Skeletal muscle satellite cell (primary cell): Measurements from ENCODE around the gene FAM20C. TPM values are rescaled to one million over a fixed set of nuclear protein-coding genes. Genes with fewer than 3 reads are reported as not detected.

Experiments used
- H3K27me3 ChIP-seq: 2 replicates; pipeline ENCODE4 v1.7.0; 2013; ENCODE audit warnings: low read length; ENCODE audit not compliant: control insufficient read depth, insufficient read depth
- H3K36me3 ChIP-seq: 2 replicates; pipeline ENCODE4 v1.7.0; 2013; ENCODE audit warnings: mild to moderate bottlenecking, control low read depth, low read length; ENCODE audit not compliant: insufficient read depth
- H3K4me1 ChIP-seq: 2 replicates; pipeline ENCODE4 v1.7.0; 2013; ENCODE audit warnings: low read length; ENCODE audit not compliant: control insufficient read depth, insufficient read depth
- H3K4me2 ChIP-seq: 2 replicates; pipeline ENCODE4 v1.7.0; 2013; ENCODE audit warnings: mild to moderate bottlenecking, low read length
- H3K4me3 ChIP-seq: 2 replicates; pipeline ENCODE4 v1.7.0; 2013; ENCODE audit warnings: low read length
- H3K9ac ChIP-seq: 2 replicates; pipeline ENCODE4 v1.7.0; 2013; ENCODE audit warnings: mild to moderate bottlenecking, low read depth, low read length, moderate library complexity
- H3K9me3 ChIP-seq: replicated peaks from 2 replicates; pipeline ENCODE4 v1.7.0; 2013; ENCODE audit warnings: mild to moderate bottlenecking, control low read depth, low read length
- total RNA-seq: library from RNA; depleted of rRNA; stranded (reverse); fragments of >200 nt; gene quantifications from 2 replicates; pipeline ENCODE4 v1.2.3, GENCODE V29; 2012; rRNA removed

The FAM20C gene
- 26.9 and 33.2 TPM in 2 replicates for total RNA-seq

DNA sequence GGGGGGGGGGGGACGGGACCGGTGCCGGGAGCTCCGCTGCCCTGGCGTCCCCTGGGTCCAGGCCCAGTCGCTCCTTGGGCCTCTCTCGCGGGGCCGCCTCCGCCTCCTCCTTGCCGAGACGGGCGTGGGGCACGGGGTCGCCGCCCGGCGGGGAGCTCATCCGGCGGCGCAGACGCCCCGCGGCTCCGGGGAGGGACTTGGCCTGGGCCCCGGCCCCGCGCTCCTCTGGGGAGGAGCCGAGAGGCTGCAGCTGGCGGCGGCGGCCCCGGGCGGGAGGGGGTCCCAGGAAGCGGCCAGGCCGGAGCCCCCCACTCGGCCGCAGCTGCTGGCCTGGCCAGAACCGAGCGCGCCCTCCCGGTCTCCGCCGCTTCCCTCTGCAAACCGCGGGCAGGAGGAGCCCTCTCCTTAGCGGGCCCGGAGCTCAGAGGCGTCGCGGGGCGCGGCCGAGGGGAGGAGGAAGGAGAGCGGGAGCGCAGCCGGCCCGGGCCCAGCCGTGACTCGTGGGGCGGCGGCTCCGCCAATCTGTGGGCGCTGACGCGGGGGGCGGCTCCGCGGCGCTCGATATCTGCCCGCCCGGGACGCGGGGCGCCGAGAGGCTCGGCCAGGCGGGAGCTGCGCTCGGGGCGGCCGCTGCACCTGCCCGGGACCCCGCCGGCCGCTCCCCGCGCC is at the start of gene FAM20C:
Gene FAM20C, plus strand, starts transcription at position 591 of the 669 bp plus-strand sequence. CDS start 629 bp downstream, outside the sequence.
- Histone ChIP-seq H3K9ac (peak within 1 kb of the TSS; percentile 81), H3K9me3 (no peaks in the 10 kb centered on the region), H3K4me2 (peak within 1 kb of the TSS; percentile 85), H3K27me3 (peaks cover 11% of the 10 kb centered on the region), H3K4me3 (peak within 1 kb of the TSS; percentile 87), H3K4me1 (peaks cover 30% of the 10 kb centered on the region), H3K36me3 (peaks cover 20% of the 10 kb centered on the region)

DNA sequence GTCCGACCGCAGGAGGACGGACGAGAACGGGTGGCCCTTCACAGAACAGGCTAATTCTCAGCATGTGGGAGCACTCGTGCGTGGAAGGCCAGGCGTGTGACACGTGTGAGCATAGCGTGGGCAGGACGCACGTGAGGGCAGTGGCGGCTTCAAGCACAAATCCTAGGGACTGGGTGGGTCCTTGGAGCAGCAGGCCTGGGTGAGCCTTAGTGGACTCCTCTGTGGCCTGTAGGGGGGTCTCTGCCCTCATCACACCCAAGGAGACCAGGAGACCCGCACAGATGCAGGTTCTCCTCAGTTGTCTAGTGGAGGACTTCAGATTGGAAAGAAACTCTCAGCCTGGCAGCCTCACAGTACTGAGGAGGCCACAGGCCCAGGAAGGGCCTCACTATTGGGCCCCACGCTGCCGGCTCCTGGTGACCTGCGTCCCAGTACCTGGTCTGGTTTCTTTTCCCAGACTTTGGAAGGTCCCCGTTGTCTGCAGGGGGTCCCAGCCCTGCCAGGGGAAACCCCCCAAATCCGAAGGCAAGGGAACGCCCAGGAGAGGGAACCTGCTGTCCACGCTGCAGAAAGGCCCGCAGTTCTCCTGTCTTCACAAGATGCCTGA is 49.1 kb upstream of the FAM20C start:
- H3K27me3 ChIP-seq: peaks cover 22% of the 10 kb centered on the region
- no peak overlapping the region for H3K4me2 ChIP-seq
- no peaks in the 10 kb centered on the region for H3K9me3 ChIP-seq
- no peak overlapping the region for H3K4me3 ChIP-seq
- H3K9ac ChIP-seq: no peak overlapping the region
- no peaks in the 10 kb centered on the region for H3K36me3 ChIP-seq
- H3K4me1 ChIP-seq: no peaks in the 10 kb centered on the region

DNA sequence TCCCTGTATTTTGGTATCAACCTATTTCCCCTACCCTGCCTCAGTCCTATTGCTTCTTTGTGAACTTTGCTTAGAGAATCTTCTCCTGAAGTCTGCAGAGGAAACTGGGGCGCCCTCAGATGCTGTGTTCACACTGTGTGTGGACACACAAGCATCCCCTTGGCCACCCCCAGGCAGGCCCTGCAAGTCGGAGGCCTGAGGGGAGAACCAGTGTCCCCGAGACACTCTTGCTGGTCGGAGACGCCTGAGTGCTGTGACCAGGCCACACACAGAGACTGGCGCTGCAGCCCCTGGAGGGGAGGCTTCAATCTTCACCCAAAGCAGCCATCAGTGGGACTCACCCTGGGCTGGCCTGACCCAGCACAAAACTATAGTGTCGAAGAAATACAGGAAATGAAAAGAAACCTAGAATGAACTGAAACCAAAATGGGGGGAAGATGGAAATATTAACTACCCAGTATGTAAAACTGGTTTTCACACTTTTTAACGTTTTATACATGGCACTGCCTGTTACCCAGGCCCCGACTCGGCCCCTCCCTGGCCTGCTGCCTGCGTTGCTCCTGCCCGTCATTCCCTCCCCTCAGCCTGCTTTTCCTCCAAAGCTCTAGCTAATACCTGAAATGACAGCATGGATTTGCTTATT is 48.4 kb upstream of the FAM20C start:
- Histone ChIP-seq H3K27me3 (peaks cover 16% of the 10 kb centered on the region), H3K9me3 (no peaks in the 10 kb centered on the region), H3K4me3 (no peak overlapping the region), H3K36me3 (no peaks in the 10 kb centered on the region), H3K4me1 (no peaks in the 10 kb centered on the region), H3K9ac (no peak overlapping the region), H3K4me2 (no peak overlapping the region)

DNA sequence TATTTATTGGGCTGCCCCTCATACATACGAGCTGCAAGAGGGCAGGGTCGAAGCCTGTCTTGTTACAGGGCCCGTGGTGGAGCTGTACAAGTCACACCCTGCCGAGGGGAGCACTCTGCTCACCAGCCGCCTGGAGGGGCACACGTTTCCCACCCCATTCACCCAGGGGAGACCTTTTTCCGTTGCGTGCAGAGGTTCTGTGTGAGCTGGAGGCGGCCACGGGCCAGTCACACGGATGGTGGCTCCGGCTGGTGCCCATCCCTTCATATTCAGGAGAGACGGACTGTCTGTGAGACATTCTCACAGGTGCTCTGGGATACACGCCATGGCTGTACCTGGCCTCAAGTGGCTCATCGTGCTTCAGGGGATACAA is 47.9 kb upstream of the FAM20C start:
- H3K9ac ChIP-seq: no peak overlapping the region
- no peaks in the 10 kb centered on the region for H3K9me3 ChIP-seq
- H3K4me2 ChIP-seq: no peak overlapping the region
- H3K4me3 ChIP-seq: no peak overlapping the region
- H3K4me1 ChIP-seq: no peaks in the 10 kb centered on the region
- H3K36me3 ChIP-seq: no peaks in the 10 kb centered on the region
- H3K27me3 ChIP-seq: peaks cover 10% of the 10 kb centered on the region

DNA sequence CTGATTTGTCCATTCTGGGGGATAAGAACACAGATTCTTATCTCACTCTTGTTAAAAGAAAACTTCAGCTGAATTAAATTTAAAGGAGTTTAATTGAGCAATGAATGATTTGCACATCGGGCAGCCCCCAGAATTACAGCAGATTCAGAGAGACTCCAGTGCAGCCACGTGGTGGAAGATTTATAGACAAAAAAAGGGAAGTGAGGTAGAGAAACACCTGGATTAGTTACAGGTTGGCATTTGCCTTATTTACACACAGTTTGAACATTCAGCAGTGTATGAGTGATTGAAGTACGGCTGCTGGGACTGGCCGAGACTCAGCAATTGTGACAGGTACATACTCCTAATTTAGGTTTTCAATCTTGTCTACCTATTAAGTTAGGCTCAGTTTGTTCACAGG is 46.5 kb upstream of the FAM20C start:
- Histone ChIP-seq H3K4me1 (peaks cover 12% of the 10 kb centered on the region), H3K27me3 (peaks cover 4% of the 10 kb centered on the region)

DNA sequence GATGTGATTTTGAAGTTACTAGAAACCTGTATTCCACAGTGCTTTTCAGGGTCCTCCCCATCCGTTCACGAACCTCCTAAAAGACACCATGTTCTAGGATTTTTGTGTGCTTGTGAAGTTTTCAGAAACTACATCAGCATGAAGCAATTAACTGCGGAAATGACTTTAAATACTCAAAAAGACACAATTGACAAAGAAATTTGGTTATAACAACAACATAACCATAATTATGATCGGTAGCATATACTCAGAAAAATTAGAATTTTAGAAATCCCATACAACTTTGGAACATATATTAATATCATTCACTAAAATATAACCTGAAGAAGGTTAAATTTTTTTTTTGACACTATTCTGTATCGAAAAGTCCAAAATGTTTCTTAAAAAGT is 43.8 kb upstream of the FAM20C start:
- H3K9ac ChIP-seq: peak overlapping the region; percentile 88
- peaks cover 12% of the 10 kb centered on the region for H3K4me1 ChIP-seq
- H3K9me3 ChIP-seq: no peaks in the 10 kb centered on the region
- peak overlapping the region; percentile 88 for H3K4me2 ChIP-seq
- H3K36me3 ChIP-seq: no peaks in the 10 kb centered on the region
- H3K27me3 ChIP-seq: no peaks in the 10 kb centered on the region
- H3K4me3 ChIP-seq: peak overlapping the region; percentile 80

More for the DNA sequence above, 46.5 kb upstream of the FAM20C start:
- Histone ChIP-seq H3K9me3 (no peaks in the 10 kb centered on the region), H3K4me2 (no peak overlapping the region), H3K4me3 (no peak overlapping the region), H3K9ac (no peak overlapping the region), H3K36me3 (no peaks in the 10 kb centered on the region)

DNA sequence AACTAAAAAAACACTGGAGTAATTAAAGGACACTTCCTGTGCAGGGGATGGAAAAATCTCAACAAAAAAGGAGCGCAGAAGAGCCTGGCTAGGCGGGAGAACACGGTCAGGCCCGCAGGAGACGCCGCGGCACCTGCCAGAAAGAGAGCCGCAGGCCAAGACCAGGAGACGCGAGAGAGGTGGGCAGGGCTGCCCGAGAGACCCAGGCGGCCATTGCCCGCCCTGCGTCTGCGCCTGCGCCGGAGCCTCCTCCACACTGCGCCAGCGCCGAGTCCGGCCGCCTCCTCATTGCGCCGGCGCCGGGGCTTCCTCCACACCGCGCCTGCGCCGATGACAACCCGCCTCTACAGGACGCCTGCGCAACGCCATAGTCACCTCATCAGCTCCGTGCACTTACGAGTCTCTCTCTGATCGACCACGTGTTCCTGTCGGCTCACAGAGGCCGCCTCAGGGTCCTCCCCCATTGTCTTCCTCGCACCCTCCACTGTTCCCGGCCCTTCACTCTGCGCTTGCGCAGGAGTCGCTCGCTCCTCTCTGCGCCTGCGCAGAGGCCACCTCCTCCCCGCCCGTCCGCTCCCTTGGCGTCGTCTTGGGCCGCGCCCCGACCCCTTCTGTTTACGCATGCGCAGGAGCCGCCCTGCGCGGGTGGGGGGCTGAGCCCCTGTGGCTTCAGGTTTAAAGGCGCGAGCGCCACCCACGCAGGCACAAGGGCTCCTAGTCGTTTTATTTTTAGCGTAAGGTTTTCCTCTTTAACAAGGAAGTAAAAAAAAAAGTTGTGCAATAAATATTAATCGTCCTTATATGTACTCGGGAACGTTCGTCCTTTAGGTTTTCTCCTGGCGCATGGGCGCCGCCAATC is 43.2 kb upstream of the FAM20C start:
- Histone ChIP-seq H3K9ac (peak overlapping the region; percentile 88), H3K27me3 (no peaks in the 10 kb centered on the region), H3K4me1 (peaks cover 12% of the 10 kb centered on the region), H3K4me2 (peak overlapping the region; percentile 88), H3K9me3 (no peaks in the 10 kb centered on the region), H3K36me3 (no peaks in the 10 kb centered on the region), H3K4me3 (peak overlapping the region; percentile 80)

DNA sequence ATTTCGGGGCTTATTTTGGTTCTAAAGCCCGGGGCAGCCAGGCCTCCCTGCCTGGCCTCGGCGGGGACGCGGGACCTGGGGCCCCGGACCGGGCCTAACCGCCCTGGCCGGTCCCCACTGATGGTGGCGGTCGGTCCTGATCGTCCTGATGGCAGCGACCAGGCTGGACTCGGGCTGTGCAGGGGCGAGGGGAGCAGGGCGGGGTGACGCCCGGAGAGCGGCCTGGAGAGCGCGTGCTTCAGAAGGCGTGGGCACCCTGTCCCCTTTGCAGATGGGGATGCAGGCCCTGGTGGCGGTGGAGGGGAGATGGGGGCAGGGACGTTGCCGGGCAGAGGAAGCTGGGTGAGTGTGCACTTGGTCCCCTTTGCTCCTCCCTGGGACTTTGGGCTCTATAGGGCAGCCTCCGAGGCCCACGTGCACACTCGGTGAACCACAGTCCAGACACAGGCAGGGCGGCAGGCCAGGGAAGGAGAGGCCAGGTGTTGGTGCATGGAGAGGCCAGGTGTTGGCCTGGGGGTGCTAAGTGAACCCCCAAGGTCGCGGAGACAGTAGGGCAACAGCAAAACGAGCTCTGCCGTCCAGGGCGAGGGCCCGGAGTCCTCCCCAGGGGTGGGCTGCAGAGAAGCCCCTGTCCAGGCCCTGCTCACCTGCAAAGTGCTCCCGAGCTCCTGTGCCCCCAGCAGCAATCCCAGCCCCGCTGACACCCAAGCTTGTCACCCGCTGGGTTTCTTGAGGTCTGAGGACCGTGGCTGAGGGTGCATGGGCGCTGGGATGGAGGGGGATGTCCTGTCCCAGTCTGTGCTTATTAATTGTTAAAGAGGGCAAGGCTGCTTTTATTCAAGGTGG is 42.4 kb upstream of the FAM20C start:
- Histone ChIP-seq H3K4me3 (peak overlapping the region; percentile 80), H3K27me3 (no peaks in the 10 kb centered on the region), H3K4me2 (peak overlapping the region; percentile 88), H3K9me3 (no peaks in the 10 kb centered on the region), H3K36me3 (no peaks in the 10 kb centered on the region), H3K4me1 (peaks cover 12% of the 10 kb centered on the region), H3K9ac (peak overlapping the region; percentile 88)

DNA sequence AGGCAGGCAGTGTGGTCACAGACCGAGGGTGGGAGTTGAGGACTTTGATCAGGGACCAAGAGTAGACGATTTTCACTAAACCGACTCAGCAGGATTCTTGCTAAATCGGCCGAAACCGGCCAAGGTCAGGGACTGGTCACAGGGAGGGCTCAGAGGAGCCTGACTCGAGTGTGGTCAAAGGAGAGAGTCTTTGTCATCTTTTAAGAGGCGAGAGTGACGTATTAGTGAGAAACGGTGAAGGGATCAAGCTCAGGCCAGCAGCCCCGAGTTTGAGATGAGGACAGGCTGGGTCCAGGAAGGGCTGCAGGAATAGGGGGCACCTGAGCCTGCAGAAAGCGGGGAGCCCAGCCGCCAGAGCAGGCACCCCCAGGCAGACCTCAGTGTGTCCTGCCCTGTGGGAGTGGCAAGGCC is 41.6 kb upstream of the FAM20C start:
- no peaks in the 10 kb centered on the region for H3K36me3 ChIP-seq
- peaks cover 18% of the 10 kb centered on the region for H3K4me1 ChIP-seq
- H3K9ac ChIP-seq: no peak overlapping the region
- H3K4me2 ChIP-seq: peak overlapping the region; percentile 88
- H3K27me3 ChIP-seq: no peaks in the 10 kb centered on the region
- no peaks in the 10 kb centered on the region for H3K9me3 ChIP-seq
- no peak overlapping the region for H3K4me3 ChIP-seq

DNA sequence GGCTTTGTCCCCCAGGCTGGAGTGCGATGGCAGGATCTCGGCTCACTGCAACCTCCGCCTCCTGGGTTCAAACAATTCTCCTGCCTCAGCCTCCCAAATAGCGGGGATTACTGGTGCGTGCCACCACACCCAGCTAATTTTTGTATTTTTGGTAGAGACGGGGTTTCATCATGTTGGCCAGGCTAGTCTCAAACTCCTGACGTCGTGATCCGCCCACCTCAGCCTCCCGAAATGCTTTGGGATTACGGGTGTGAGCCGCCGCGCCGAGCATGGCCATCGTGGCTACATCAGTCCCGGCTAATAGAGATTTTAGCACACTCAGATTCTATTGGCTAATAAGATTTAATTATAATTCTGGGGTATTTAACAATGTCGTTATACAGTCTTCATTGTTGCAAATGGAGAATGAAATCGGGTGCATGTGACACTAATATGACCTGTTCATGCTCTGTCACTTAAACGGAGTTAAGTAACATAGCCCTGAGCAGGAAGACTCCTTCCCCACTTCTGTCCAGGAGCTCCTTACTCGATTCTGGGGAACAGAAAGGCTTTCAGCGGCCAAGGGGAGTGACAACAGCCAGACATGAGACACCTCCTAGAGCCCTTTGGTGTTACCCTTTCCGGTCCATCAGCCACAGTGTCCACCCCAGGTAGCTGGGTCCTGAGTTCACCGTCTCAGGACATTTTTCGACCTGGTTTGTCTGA is 40.9 kb upstream of the FAM20C start:
- peaks cover 20% of the 10 kb centered on the region for H3K4me1 ChIP-seq
- H3K4me3 ChIP-seq: no peak overlapping the region
- no peaks in the 10 kb centered on the region for H3K9me3 ChIP-seq
- no peaks in the 10 kb centered on the region for H3K36me3 ChIP-seq
- no peak overlapping the region for H3K4me2 ChIP-seq
- H3K27me3 ChIP-seq: peaks cover under 1% of the 10 kb centered on the region
- H3K9ac ChIP-seq: no peak overlapping the region
